Brain microvascular endothelial cell (primary cell): ENCODE results near the gene MEF2C.

Experiments used
- DNase-seq: peaks from one replicate; pipeline ENCODE4 v3.0.0-alpha.2; 2020
- H3K27ac ChIP-seq: fragments of 250-450 bp; sonication (Bioruptor Pico); 2 replicates; pipeline ENCODE4 v1.5.1; 2020; ENCODE audit warnings: mild to moderate bottlenecking, moderate library complexity
- H3K27me3 ChIP-seq: fragments of 250-450 bp; sonication (Bioruptor Pico); replicated peaks from 2 replicates; pipeline ENCODE4 v1.5.1; 2020; ENCODE audit warnings: mild to moderate bottlenecking
- H3K36me3 ChIP-seq: fragments of 250-450 bp; sonication (Bioruptor Pico); replicated peaks from 2 replicates; pipeline ENCODE4 v1.5.1; 2020; ENCODE audit warnings: mild to moderate bottlenecking
- H3K4me3 ChIP-seq: 2 replicates; pipeline ENCODE4 v1.5.1; 2011; ENCODE audit warnings: low read depth, mild to moderate bottlenecking, control low read depth, low read length, moderate library complexity
- CTCF ChIP-seq: IDR thresholded peaks from 2 replicates; pipeline ENCODE4 v1.5.1; 2011; ENCODE audit warnings: low read depth, mild to moderate bottlenecking, moderate library complexity, low read length, control low read depth, inconsistent platforms; ENCODE audit errors: missing control alignments
- in situ Hi-C: cut with HindIII; loops from 2 replicates; pipeline ENCODE4 v1.10.0; 2017; ENCODE audit warnings: low sequenced_read_pairs, low pct_ligation_motif_present

The MEF2C gene

GRCh38 chr5:88875341-88876234, 7.4 kb downstream of the MEF2C start:
- H3K27ac ChIP-seq = peak overlapping the region; percentile 83
- peak; percentile 47 for DNase-seq
- no peak overlapping the region for H3K4me3 ChIP-seq
- no peaks in the 10 kb centered on the region for H3K27me3 ChIP-seq
- in situ Hi-C loops = no loop called here
- H3K36me3 ChIP-seq = no peaks in the 10 kb centered on the region
- TF ChIP-seq CTCF = no peak

GRCh38 chr5:88873447-88873846, 9.5 kb downstream of the MEF2C start:
- no peak for TF ChIP-seq CTCF
- H3K27me3 ChIP-seq = no peaks in the 10 kb centered on the region
- H3K27ac ChIP-seq = peak overlapping the region; percentile 49
- no peak overlapping the region for H3K4me3 ChIP-seq
- in situ Hi-C loops = no loop called here
- no peaks in the 10 kb centered on the region for H3K36me3 ChIP-seq
- no peak for DNase-seq

- DNase-seq = no peak
- H3K27me3 ChIP-seq = no peaks in the 10 kb centered on the region
- no peak for TF ChIP-seq CTCF
- peak overlapping the region; percentile 49 for H3K27ac ChIP-seq
- in situ Hi-C loops = no loop called here
- H3K36me3 ChIP-seq = no peaks in the 10 kb centered on the region
- no peak overlapping the region for H3K4me3 ChIP-seq
Measured at GRCh38 chr5:88872971-88873370, 10.0 kb downstream of the MEF2C start.

DNA sequence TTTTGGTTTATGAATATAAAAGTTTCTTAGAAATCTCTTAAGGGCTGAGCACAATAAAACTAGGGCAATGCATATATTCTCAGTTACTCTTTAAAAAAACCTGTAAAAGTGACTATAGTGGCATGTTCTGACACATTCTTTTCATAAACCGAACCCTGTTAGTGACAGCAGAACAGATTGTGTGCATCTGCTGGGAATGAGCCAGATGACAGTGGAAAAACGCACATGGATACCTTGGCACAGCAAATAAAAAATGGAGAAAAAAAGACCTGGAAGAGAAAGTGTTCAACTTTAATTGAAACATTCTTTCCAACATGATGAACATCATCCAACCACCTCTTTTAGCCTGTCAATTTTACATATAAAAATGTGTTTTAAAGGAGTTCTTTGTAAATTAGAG, 12.7 kb downstream of the MEF2C start:
- no peak for DNase-seq
- H3K27me3 ChIP-seq = no peaks in the 10 kb centered on the region
- H3K27ac ChIP-seq = no peak overlapping the region
- H3K36me3 ChIP-seq = no peaks in the 10 kb centered on the region
- H3K4me3 ChIP-seq = no peak overlapping the region
- no peak for TF ChIP-seq CTCF
- in situ Hi-C loops = no loop called here

DNA sequence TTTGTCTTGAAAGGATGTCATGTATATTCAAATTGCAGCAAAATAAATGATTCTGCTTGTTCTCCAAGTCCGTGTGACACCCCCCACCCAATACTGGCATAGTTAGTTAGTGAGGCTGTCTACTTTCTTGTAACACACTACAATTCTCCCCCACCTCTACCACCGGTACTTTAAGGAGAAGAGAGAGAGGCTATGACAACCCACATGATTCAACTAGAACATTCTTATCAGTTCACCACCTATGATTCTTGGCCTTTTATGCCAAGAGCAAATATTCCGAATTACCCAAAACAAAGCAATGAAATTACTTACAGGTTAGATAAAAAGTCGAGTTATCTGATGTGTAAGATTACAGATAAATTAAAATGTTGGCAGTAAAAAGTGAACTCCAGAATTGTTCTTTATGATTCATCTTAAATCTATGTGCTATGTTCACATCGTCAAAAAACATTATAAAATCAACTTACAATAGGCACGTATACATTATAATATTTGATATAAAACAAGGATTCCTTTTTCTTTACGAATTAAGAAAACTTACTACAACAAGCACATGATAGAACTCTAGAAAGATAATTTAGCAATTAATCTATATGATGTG, 14.4 kb downstream of the MEF2C start:
- no peak for TF ChIP-seq CTCF
- Histone ChIP-seq H3K4me3 (no peak overlapping the region), H3K36me3 (no peaks in the 10 kb centered on the region), H3K27ac (no peak overlapping the region), H3K27me3 (no peaks in the 10 kb centered on the region)
- in situ Hi-C loops = no loop called here
- no peak for DNase-seq
